Smooth muscle cell (in vitro differentiated cells): Measurements from ENCODE around the gene ATXN7L1. TPM values are rescaled to one million over a fixed set of nuclear protein-coding genes. Genes with fewer than 3 reads are reported as not detected.

Experiments used
- DNase-seq: peaks from one replicate; lab custom pipeline; 2025; ENCODE audit not compliant: unreplicated experiment; lab: John Stamatoyannopoulos, UW
- H2AFZ ChIP-seq: fragments of 200-600 bp; sonication (generic); 2 replicates; pipeline ENCODE4 v1.6.0; 2016; ENCODE audit warnings: antibody characterized with exemption, low read depth, mild to moderate bottlenecking
- H3F3A ChIP-seq: fragments of 200-600 bp; sonication (generic); 2 replicates; pipeline ENCODE4 v1.6.0; 2017; ENCODE audit warnings: antibody characterized with exemption, low read depth
- H3K27ac ChIP-seq: fragments of 200-600 bp; sonication (generic); 2 replicates; pipeline ENCODE4 v1.5.1; 2016; ENCODE audit warnings: low read depth, mild to moderate bottlenecking
- H3K27me3 ChIP-seq: fragments of 200-600 bp; sonication (generic); 2 replicates; pipeline ENCODE4 v1.6.1; 2016; ENCODE audit warnings: low read depth, mild to moderate bottlenecking
- H3K36me3 ChIP-seq: fragments of 200-600 bp; sonication (generic); 2 replicates; pipeline ENCODE4 v1.5.1; 2016; ENCODE audit warnings: low read depth
- H3K4me1 ChIP-seq: fragments of 200-600 bp; sonication (generic); 2 replicates; pipeline ENCODE4 v1.5.1; 2016; ENCODE audit warnings: low read depth
- H3K4me2 ChIP-seq: fragments of 200-600 bp; sonication (generic); 2 replicates; pipeline ENCODE4 v1.6.0; 2016; ENCODE audit warnings: mild to moderate bottlenecking
- H3K4me3 ChIP-seq: fragments of 200-600 bp; sonication (generic); 2 replicates; pipeline ENCODE4 v1.5.1; 2016; ENCODE audit warnings: mild to moderate bottlenecking
- H3K79me2 ChIP-seq: fragments of 200-600 bp; sonication (generic); 2 replicates; pipeline ENCODE4 v1.6.0; 2016; ENCODE audit warnings: low read depth, mild to moderate bottlenecking
- H3K9ac ChIP-seq: fragments of 200-600 bp; sonication (generic); 2 replicates; pipeline ENCODE4 v1.6.0; 2016; ENCODE audit warnings: low read depth
- H3K9me3 ChIP-seq: fragments of 200-600 bp; sonication (generic); replicated peaks from 2 replicates; pipeline ENCODE4 v1.5.1; 2016; ENCODE audit warnings: low read depth
- H4K20me1 ChIP-seq: fragments of 200-600 bp; sonication (generic); 2 replicates; pipeline ENCODE4 v1.6.0; 2016; ENCODE audit warnings: low read depth
- WGBS: methylation state at CpG from one replicate; pipeline ENCODE4 v1.1.7; 2016; ENCODE audit warnings: low lambda C conversion rate; 5-methylcytosine and 5-hydroxymethylcytosine counted together
- polyA plus RNA-seq: library from polyadenylated mRNA; unstranded; fragments of >200 nt; fragmentation: Nextera tagmentation; extraction: Ambion mirVana; gene quantifications from 2 replicates; pipeline ENCODE4 v1.2.1, GENCODE V29; 2016
- total RNA-seq: library from RNA; depleted of rRNA; stranded (reverse); fragments of >200 nt; gene quantifications from 2 replicates; pipeline ENCODE4 v1.2.3, GENCODE V29; 2014
- TF ChIP-seq, protein P1 (sequence below): fragments of 200-600 bp; sonication (generic); IDR thresholded peaks from 2 replicates; pipeline ENCODE4 v1.5.1; 2017; ENCODE audit warnings: borderline replicate concordance, mild to moderate bottlenecking, antibody characterized with exemption; ENCODE audit not compliant: insufficient read depth, poor library complexity, severe bottlenecking

ATXN7L1 gene
- total and polyA plus RNA-seq, 2 experiments from 2014 or later, result 3.3 to 4.4 TPM

DNA sequence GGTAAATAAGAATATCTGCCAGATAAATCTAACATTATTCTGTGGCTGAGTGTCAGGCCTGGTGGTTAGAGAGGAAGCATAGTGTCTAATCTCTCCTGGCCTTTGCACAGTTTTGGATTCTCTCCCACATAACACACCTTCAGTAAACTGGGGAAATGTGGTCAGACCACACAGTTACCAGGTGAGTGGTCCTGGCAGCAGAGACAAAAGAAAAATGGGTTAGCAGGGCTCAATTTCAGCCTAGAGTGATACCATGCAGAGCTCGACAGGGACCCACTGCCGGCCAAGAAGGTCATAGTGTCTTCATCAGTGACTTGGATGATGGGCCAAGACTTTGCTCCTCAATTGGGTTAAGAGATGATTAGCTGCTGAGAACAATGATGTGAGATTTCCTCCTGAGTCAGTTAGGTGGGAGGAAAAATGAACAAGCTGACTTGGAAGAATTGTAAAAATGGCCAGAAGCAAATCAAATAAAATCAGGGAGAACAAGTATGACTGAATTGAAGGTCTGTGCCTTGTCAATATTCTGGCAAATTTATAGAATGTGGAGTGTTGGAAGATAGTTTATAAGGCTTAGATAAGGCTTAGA lies 225.9 kb downstream of the ATXN7L1 start:
- no peak for DNase-seq
- Histone ChIP-seq H2AFZ (no peak overlapping the region), H3K27ac (no peak overlapping the region), H3K36me3 (no peaks in the 10 kb centered on the region), H3K4me1 (peaks cover 24% of the 10 kb centered on the region), H3K9me3 (no peaks in the 10 kb centered on the region), H3K79me2 (no peaks in the 10 kb centered on the region), H3K4me3 (no peak overlapping the region), H3K4me2 (no peak overlapping the region), H4K20me1 (peaks cover 66% of the 10 kb centered on the region), H3K9ac (no peak overlapping the region), H3F3A (no peaks in the 10 kb centered on the region), H3K27me3 (no peaks in the 10 kb centered on the region)
- WGBS, result 100% methylated on average over 2 of the region's 2 CpGs
- TF ChIP-seq, protein P1, sequence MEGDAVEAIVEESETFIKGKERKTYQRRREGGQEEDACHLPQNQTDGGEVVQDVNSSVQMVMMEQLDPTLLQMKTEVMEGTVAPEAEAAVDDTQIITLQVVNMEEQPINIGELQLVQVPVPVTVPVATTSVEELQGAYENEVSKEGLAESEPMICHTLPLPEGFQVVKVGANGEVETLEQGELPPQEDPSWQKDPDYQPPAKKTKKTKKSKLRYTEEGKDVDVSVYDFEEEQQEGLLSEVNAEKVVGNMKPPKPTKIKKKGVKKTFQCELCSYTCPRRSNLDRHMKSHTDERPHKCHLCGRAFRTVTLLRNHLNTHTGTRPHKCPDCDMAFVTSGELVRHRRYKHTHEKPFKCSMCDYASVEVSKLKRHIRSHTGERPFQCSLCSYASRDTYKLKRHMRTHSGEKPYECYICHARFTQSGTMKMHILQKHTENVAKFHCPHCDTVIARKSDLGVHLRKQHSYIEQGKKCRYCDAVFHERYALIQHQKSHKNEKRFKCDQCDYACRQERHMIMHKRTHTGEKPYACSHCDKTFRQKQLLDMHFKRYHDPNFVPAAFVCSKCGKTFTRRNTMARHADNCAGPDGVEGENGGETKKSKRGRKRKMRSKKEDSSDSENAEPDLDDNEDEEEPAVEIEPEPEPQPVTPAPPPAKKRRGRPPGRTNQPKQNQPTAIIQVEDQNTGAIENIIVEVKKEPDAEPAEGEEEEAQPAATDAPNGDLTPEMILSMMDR, result no peak

- Histone ChIP-seq H3K9me3 (no peaks in the 10 kb centered on the region), H3K4me2 (peak overlapping the region; percentile 6), H3F3A (no peaks in the 10 kb centered on the region), H2AFZ (no peak overlapping the region), H3K9ac (no peak overlapping the region), H4K20me1 (peaks cover 60% of the 10 kb centered on the region), H3K27ac (no peak overlapping the region), H3K79me2 (no peaks in the 10 kb centered on the region), H3K36me3 (no peaks in the 10 kb centered on the region), H3K4me3 (no peak overlapping the region), H3K4me1 (peaks cover 20% of the 10 kb centered on the region), H3K27me3 (no peaks in the 10 kb centered on the region)
- TF ChIP-seq, protein P1, result no peak
- DNase-seq, result no peak
- 39% methylated on average over 4 of the region's 4 CpGs for WGBS
Observed at GRCh38 chr7:105649727-105650381, 226.5 kb downstream of the ATXN7L1 start.

DNA sequence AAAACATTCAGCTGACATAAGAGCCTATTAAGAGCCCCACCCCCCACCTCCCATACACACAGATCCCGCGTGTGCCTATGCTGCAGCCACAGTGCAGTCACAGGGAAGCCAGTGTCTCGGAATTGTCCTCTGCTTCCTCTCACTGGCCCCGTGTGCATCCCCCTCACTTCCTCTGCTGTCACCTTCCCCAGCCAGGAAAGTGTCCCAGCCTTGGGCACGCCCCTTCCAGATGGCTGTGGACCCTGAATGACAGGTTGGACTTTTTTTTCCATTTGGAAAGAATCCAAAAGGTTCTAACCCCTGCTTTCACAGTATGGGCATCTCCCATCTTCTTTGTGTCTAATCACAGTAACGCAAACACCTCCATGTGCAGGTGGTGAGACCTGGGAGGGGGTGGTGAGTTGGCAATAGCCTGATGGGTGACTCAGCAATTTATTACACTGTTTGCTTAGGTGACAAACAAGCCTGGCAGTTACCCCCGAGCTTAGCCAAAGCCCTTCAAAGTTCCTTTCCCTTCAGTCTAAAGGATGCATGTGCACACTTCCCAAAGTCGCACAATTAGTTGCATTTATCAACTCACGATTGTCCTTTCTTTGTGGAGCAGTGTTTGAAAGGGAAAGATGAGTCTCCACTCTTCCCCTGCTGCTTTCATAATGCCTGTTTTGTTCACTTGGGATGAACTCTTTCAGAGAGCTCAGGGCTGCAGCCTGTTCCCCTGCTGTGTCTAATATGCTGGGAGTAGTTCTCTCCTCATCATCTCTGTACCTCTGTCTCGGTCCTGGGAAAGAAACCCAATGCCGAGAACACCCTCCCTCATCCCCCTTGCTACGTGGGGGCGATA lies 227.6 kb downstream of the ATXN7L1 start:
- Histone ChIP-seq H3K9ac (no peak overlapping the region), H3K9me3 (no peaks in the 10 kb centered on the region), H3K4me1 (peaks cover 27% of the 10 kb centered on the region), H4K20me1 (peaks cover 50% of the 10 kb centered on the region), H3K27me3 (no peaks in the 10 kb centered on the region), H3K4me3 (no peak overlapping the region), H3K4me2 (no peak overlapping the region), H3K27ac (no peak overlapping the region), H2AFZ (no peak overlapping the region), H3F3A (no peaks in the 10 kb centered on the region), H3K79me2 (no peaks in the 10 kb centered on the region), H3K36me3 (no peaks in the 10 kb centered on the region)
- TF ChIP-seq, protein P1, result no peak
- no peak for DNase-seq
- 73% methylated on average over 13 of the region's 13 CpGs for WGBS
